ENCODE data around the gene ZNF629.

GRCh38 chr16:30775392-30776188, 11.4 kb downstream of the ZNF629 start:
- TF ChIP-seq POLR2AphosphoS5 (IDR thresholded peaks at IDR 0.05; ENCODE audit: borderline replicate concordance, low read depth, low read length) (peak; percentile 93), EZH2 (IDR thresholded peaks at IDR 0.05) (no peak)
